Astrocyte (in vitro differentiated cells and primary cell): ENCODE measurements around the gene BBOX1. TPM values are rescaled to one million over a fixed set of nuclear protein-coding genes. Genes with fewer than 3 reads are reported as not detected.

Experiments used
- DNase-seq: peaks from one replicate; pipeline ENCODE4 v3.0.0-alpha.2; 2010; ENCODE audit warnings: low read depth
- FAIRE-seq: peaks from 2 replicates; lab custom pipeline; 2011; peaks lifted over from hg19 to GRCh38; lab: Jason Lieb, UNC
- H2AFZ ChIP-seq: 2 replicates; pipeline ENCODE4 v1.6.0; 2012; ENCODE audit warnings: low read depth, low read length, inconsistent platforms
- H3K27ac ChIP-seq: 2 replicates; pipeline ENCODE4 v1.5.1; 2011; ENCODE audit warnings: low read depth, low read length, inconsistent platforms
- H3K27me3 ChIP-seq: 2 replicates; pipeline ENCODE4 v1.6.0; 2011; ENCODE audit warnings: low read length, inconsistent platforms; ENCODE audit not compliant: insufficient read depth
- H3K36me3 ChIP-seq: 2 replicates; pipeline ENCODE4 v1.5.1; 2011; ENCODE audit warnings: low read length, inconsistent platforms; ENCODE audit not compliant: insufficient read depth
- H3K4me1 ChIP-seq: 2 replicates; pipeline ENCODE4 v1.5.1; 2011; ENCODE audit warnings: low read length, inconsistent platforms; ENCODE audit not compliant: insufficient read depth
- H3K4me2 ChIP-seq: 2 replicates; pipeline ENCODE4 v1.6.0; 2012; ENCODE audit warnings: low read length, inconsistent platforms
- H3K4me3 ChIP-seq: 2 replicates; pipeline ENCODE4 v1.5.1; 2011; ENCODE audit warnings: low read depth, mild to moderate bottlenecking, low read length, inconsistent platforms; ENCODE audit not compliant: insufficient read depth
- H3K79me2 ChIP-seq: 2 replicates; pipeline ENCODE4 v1.6.0; 2012; ENCODE audit warnings: mild to moderate bottlenecking, low read length, inconsistent platforms; ENCODE audit not compliant: insufficient read depth
- H3K9ac ChIP-seq: 2 replicates; pipeline ENCODE4 v1.6.0; 2012; ENCODE audit warnings: mild to moderate bottlenecking, low read length, inconsistent platforms
- H3K9me3 ChIP-seq: 2 replicates; pipeline ENCODE4 v1.5.1; 2012; ENCODE audit warnings: low read depth, mild to moderate bottlenecking, low read length, inconsistent platforms; ENCODE audit not compliant: insufficient read depth
- H4K20me1 ChIP-seq: 2 replicates; pipeline ENCODE4 v1.6.0; 2012; ENCODE audit warnings: low read length, inconsistent platforms; ENCODE audit not compliant: insufficient read depth
- H3K27ac Mint-ChIP-seq: one replicate; pipeline ENCODE4 v1.8.0; 2021; ENCODE audit warnings: mild to moderate bottlenecking, mixed read lengths; ENCODE audit not compliant: unreplicated experiment
- H3K27me3 Mint-ChIP-seq: one replicate; pipeline ENCODE4 v1.8.0; 2021; ENCODE audit warnings: low read depth, mixed read lengths; ENCODE audit not compliant: unreplicated experiment
- H3K36me3 Mint-ChIP-seq: one replicate; pipeline ENCODE4 v1.8.0; 2021; ENCODE audit warnings: low read depth, mixed read lengths; ENCODE audit not compliant: unreplicated experiment
- H3K4me1 Mint-ChIP-seq: one replicate; pipeline ENCODE4 v1.8.0; 2021; ENCODE audit warnings: low read depth, mixed read lengths; ENCODE audit not compliant: unreplicated experiment
- H3K4me3 Mint-ChIP-seq: one replicate; pipeline ENCODE4 v1.8.0; 2021; ENCODE audit warnings: mild to moderate bottlenecking, moderate library complexity, mixed read lengths; ENCODE audit not compliant: unreplicated experiment
- H3K9me3 Mint-ChIP-seq: one replicate; pipeline ENCODE4 v1.8.0; 2021; ENCODE audit warnings: mild to moderate bottlenecking, mixed read lengths; ENCODE audit not compliant: unreplicated experiment
- CTCF ChIP-seq: IDR thresholded peaks from 2 replicates; pipeline ENCODE4 v1.5.1; 2011; ENCODE audit warnings: low read depth, mild to moderate bottlenecking, inconsistent platforms, low read length, moderate library complexity; ENCODE audit not compliant: insufficient read depth
- EZH2 ChIP-seq: IDR thresholded peaks from 2 replicates; pipeline ENCODE4 v1.6.1; 2012; ENCODE audit warnings: mild to moderate bottlenecking, low read length, inconsistent platforms; ENCODE audit not compliant: insufficient read depth
- total RNA-seq: library from RNA; stranded (reverse); gene quantifications from 2 replicates; pipeline ENCODE4 v1.2.1, GENCODE V29; 2021

BBOX1 gene
- total RNA-seq, 1 donor from 2014 or later: 0.39 TPM

DNA sequence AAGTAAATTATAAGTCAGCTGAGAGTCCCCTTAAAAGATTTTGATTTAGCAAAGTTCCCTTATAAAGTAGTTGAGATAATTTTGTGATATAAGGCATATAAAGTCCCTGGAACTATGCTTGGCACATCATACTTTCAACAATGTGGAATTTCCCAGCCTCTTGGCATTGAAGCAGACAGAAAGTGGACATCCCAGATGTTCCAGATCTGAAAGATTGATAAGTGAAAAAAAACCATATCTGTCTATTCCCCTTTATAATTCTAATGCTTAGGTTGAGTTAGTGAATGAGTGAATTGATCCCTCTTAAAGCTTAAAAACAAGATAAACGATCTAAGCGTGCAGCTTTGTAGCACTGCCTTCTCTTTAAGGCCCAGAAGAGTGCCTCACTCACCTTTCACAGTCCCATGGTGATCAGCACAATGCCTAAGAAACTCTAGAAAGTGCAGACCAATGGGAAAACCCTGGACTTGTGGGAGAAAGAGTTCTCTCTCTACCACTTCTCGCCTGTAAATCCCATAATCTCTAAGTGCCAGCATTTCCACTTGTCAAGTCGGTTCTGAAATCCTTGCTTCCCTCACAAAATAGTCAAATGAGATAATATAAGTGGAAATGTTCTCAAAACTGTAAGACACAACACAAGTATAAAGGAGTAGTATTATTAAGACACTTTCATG is 28.9 kb upstream of the BBOX1 start:
- TF ChIP-seq EZH2 (no peak), CTCF (no peak)
- Histone ChIP-seq H3K4me1 (peaks cover 17% of the 10 kb centered on the region), H3K27ac (peak overlapping the region; percentile 8), H3K36me3 (no peaks in the 10 kb centered on the region), H3K9ac (no peak overlapping the region), H3K4me3 (no peak overlapping the region), H3K9me3 (no peaks in the 10 kb centered on the region), H3K27me3 (no peaks in the 10 kb centered on the region), H3K4me2 (peak overlapping the region; percentile 68), H4K20me1 (no peaks in the 10 kb centered on the region), H2AFZ (peak overlapping the region; percentile 23), H3K79me2 (no peaks in the 10 kb centered on the region)
- H3K9me3 Mint-ChIP-seq: no peaks in the 10 kb centered on the region
- no peaks in the 10 kb centered on the region for H3K36me3 Mint-ChIP-seq
- H3K27me3 Mint-ChIP-seq: peaks cover 1% of the 10 kb centered on the region
- FAIRE-seq: no peak
- H3K4me1 Mint-ChIP-seq: peaks cover 35% of the 10 kb centered on the region
- H3K27ac Mint-ChIP-seq: peak overlapping the region; percentile 66
- no peak for DNase-seq
- no peak overlapping the region for H3K4me3 Mint-ChIP-seq

GRCh38 chr11:27012234-27012921 is 28.2 kb upstream of the BBOX1 start:
- Mint-ChIP-seq H3K4me1 (peaks cover 35% of the 10 kb centered on the region), H3K36me3 (no peaks in the 10 kb centered on the region), H3K27me3 (no peaks in the 10 kb centered on the region), H3K4me3 (no peak overlapping the region), H3K9me3 (no peaks in the 10 kb centered on the region), H3K27ac (peak overlapping the region; percentile 66)
- peak; percentile 84 for DNase-seq
- H4K20me1 ChIP-seq: no peaks in the 10 kb centered on the region
- peak overlapping the region; percentile 68 for H3K4me2 ChIP-seq
- peaks cover 17% of the 10 kb centered on the region for H3K4me1 ChIP-seq
- H3K9me3 ChIP-seq: no peaks in the 10 kb centered on the region
- TF ChIP-seq EZH2 (no peak), CTCF (no peak)
- no peaks in the 10 kb centered on the region for H3K27me3 ChIP-seq
- H3K27ac ChIP-seq: peak overlapping the region; percentile 8
- no peak overlapping the region for H3K9ac ChIP-seq
- H2AFZ ChIP-seq: peak overlapping the region; percentile 23
- peak; percentile 76 for FAIRE-seq
- no peak overlapping the region for H3K4me3 ChIP-seq
- no peaks in the 10 kb centered on the region for H3K79me2 ChIP-seq
- no peaks in the 10 kb centered on the region for H3K36me3 ChIP-seq
